Mucosa of descending colon (tissue), 3 donors: Measurements from ENCODE around the gene PCBP3. TPM values are rescaled to one million over a fixed set of nuclear protein-coding genes. Genes with fewer than 3 reads are reported as not detected.

Experiments
- ATAC-seq: fragments of 200-7000 bp; cut with Tn5 transposase; one replicate; pipeline ENCODE4 v1.9.1; 2020; ENCODE audit warnings: mild to moderate bottlenecking, moderate library complexity
- DNase-seq, 3 donors: peaks; one replicate each; pipeline ENCODE4 v3.0.0-alpha.2; 2020
- H3K36me3 ChIP-seq: fragments of 200-600 bp; one replicate; pipeline ENCODE4 v1.8.0; 2021; ENCODE audit warnings: low read depth, mild to moderate bottlenecking
- H3K4me1 ChIP-seq: fragments of 200-600 bp; one replicate; pipeline ENCODE4 v1.8.0; 2021; ENCODE audit warnings: low read depth, mild to moderate bottlenecking
- H3K4me3 ChIP-seq: fragments of 200-600 bp; one replicate; pipeline ENCODE4 v1.8.0; 2021; ENCODE audit warnings: mild to moderate bottlenecking
- H3K9me3 ChIP-seq: fragments of 200-600 bp; one replicate; pipeline ENCODE4 v1.8.0; 2021; ENCODE audit warnings: mild to moderate bottlenecking
- CTCF ChIP-seq: fragments of 200-600 bp; IDR thresholded peaks from one replicate; pipeline ENCODE4 v1.8.0; 2022; ENCODE audit warnings: antibody characterized with exemption, mild to moderate bottlenecking
- intact Hi-C, 2 donors: fragments of 100-400 bp; cut with DNase I in 1 of 2; cut with micrococcal nuclease in 1 of 2; formaldehyde crosslinking; loops; one replicate each; pipeline versions ENCODE4 v1.11.0 to v1.11.1; 2022; cut with DNase I, micrococcal nuclease
- total RNA-seq, 3 donors: library from RNA; stranded (reverse); fragmentation: NEBNext Ultra II Directional in 2 of 3; extraction: Animal tissue kit (Norgen Biotek cat#: 25700) in 2 of 3; gene quantifications; one replicate each; pipeline versions ENCODE4 v1.2.1 to v1.2.4, GENCODE V29; 2021 to 2023
- donor health status: DM: no; HTN: no; CAD: no; lungs with moderate emphysema.
- donor health status: DM: no; HTN: no; CAD: no.
- donor health status: DM: no; HTN: yes; CAD: no.

The PCBP3 gene
- total RNA-seq, 3 donors from 2014 or later, result 4.5 to 18.4 (median 7.6) TPM

- ATAC-seq (no peak), DNase-seq (peak in 1 of 3 donors; percentile 11)
- intact Hi-C loops, result no loop called here
- Histone ChIP-seq H3K4me1 (no peaks in the 10 kb centered on the region), H3K36me3 (no peaks in the 10 kb centered on the region), H3K4me3 (no peak overlapping the region), H3K9me3 (no peaks in the 10 kb centered on the region)
- TF ChIP-seq CTCF, result no peak
Measured at GRCh38 chr21:45912611-45913417, 269.3 kb downstream of the PCBP3 start.

- no peak overlapping the region for H3K4me3 ChIP-seq
- no peaks in the 10 kb centered on the region for H3K4me1 ChIP-seq
- DNase-seq, result peak in 1 of 3 donors; percentile 9
- TF ChIP-seq CTCF, result no peak
- ATAC-seq, result no peak
- no peaks in the 10 kb centered on the region for H3K9me3 ChIP-seq
- intact Hi-C loops, result no loop called here
- H3K36me3 ChIP-seq, result no peaks in the 10 kb centered on the region
Measured at GRCh38 chr21:45913418-45913765, 269.9 kb downstream of the PCBP3 start.

GRCh38 chr21:45913886-45914285, 270.4 kb downstream of the PCBP3 start:
- ATAC-seq (no peak), DNase-seq (peak in 1 of 3 donors; percentile 7)
- no peak for TF ChIP-seq CTCF
- H3K36me3 ChIP-seq, result no peaks in the 10 kb centered on the region
- H3K9me3 ChIP-seq, result no peaks in the 10 kb centered on the region
- no peaks in the 10 kb centered on the region for H3K4me1 ChIP-seq
- no peak overlapping the region for H3K4me3 ChIP-seq
- intact Hi-C loops, result no loop called here

GRCh38 chr21:45914321-45914845, 270.9 kb downstream of the PCBP3 start:
- intact Hi-C loops, result no loop called here
- H3K9me3 ChIP-seq, result no peaks in the 10 kb centered on the region
- DNase-seq, result peak in 1 of 3 donors; percentile 9
- H3K4me3 ChIP-seq, result no peak overlapping the region
- TF ChIP-seq CTCF, result no peak
- no peaks in the 10 kb centered on the region for H3K4me1 ChIP-seq
- ATAC-seq, result no peak
- H3K36me3 ChIP-seq, result no peaks in the 10 kb centered on the region

- no peak for DNase-seq
- H3K36me3 ChIP-seq, result no peaks in the 10 kb centered on the region
- no peaks in the 10 kb centered on the region for H3K9me3 ChIP-seq
- no peak overlapping the region for H3K4me3 ChIP-seq
- intact Hi-C loops, result no loop called here
- H3K4me1 ChIP-seq, result no peaks in the 10 kb centered on the region
- ATAC-seq, result peak; percentile 20
- no peak for TF ChIP-seq CTCF
Measured at GRCh38 chr21:45916011-45916840, 272.7 kb downstream of the PCBP3 start.
